ENCODE data around the gene TMEM138. TPM values are rescaled to one million over a fixed set of nuclear protein-coding genes. Genes with fewer than 3 reads are reported as not detected.

The TMEM138 gene
- 41.3 and 48.3 TPM in 2 replicates for total RNA-seq

DNA sequence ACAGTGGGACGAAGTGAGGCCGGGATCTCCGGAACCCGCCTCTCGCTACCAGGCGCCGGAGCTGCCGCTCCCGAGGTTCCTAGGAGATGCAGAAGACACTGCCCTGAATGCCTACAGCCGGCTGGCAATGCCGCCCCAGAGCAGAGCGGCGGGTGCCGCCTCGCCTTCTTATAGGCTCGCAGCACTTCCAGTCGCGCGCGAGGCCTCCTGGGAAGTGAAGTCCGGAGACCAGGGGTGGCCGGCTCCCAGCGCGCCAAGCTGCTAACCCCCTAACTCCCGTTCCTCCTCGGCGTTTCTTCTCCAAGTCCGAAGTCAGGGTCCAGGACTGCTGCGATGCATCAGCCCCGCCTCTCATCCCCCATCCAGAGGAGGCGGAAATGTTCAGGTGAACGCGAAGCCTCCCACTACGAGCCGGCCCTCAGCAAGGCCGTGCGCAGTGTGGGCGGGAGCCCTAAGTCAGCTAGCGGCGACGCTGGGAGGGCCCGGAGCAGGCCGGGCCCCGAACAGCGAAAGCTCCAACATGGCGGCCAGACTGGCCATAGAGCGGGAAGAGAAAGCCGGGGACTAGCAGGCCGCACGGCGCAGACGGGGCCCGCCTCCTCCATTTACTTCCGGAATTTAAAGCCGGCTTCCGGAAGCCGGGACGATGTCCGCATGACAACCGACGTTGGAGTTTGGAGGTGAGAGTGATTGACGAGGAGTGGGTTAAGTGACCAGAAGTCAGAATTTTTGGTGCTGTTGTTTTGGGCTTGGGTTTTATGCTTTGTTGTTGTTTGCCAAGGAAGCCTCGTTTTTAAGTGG lies at the start of gene TMEM138, which contains the start of gene CYB561A3:
Gene TMEM138, plus strand, starts transcription at position 634 of the 801 bp plus-strand sequence. CDS start 2,017 bp downstream, outside the sequence.
Gene CYB561A3, minus strand, starts transcription at position 142 of the 801 bp plus-strand sequence. CDS start 5,169 bp downstream, outside the sequence.
- H3K4me1 ChIP-seq (ENCODE audit: insufficient read depth, low read length): peaks cover 45% of the 10 kb centered on the region
- peak; percentile 97 for DNase-seq (ENCODE audit: insufficient read length, low spot score, missing footprints)
- H3K36me3 ChIP-seq (ENCODE audit: insufficient read depth, low read length): peaks cover 36% of the 10 kb centered on the region
- no peaks in the 10 kb centered on the region for H3K27me3 ChIP-seq (ENCODE audit: insufficient read depth, low read length)
- peak within 1 kb of the TSS; percentile 96 for H3K27ac ChIP-seq (ENCODE audit: low read depth, low read length)
- H3K4me3 ChIP-seq (ENCODE audit: insufficient read depth, low read length): peak within 1 kb of the TSS; percentile 84
- H3K9me3 ChIP-seq (ENCODE audit: low read depth, low read length): no peaks in the 10 kb centered on the region
- peaks cover 53% of the 10 kb centered on the region for H3K79me2 ChIP-seq (ENCODE audit: insufficient read depth, low read length)
- H2AFZ ChIP-seq (ENCODE audit: low read length): peak within 1 kb of the TSS; percentile 99
- TF ChIP-seq, protein P1, sequence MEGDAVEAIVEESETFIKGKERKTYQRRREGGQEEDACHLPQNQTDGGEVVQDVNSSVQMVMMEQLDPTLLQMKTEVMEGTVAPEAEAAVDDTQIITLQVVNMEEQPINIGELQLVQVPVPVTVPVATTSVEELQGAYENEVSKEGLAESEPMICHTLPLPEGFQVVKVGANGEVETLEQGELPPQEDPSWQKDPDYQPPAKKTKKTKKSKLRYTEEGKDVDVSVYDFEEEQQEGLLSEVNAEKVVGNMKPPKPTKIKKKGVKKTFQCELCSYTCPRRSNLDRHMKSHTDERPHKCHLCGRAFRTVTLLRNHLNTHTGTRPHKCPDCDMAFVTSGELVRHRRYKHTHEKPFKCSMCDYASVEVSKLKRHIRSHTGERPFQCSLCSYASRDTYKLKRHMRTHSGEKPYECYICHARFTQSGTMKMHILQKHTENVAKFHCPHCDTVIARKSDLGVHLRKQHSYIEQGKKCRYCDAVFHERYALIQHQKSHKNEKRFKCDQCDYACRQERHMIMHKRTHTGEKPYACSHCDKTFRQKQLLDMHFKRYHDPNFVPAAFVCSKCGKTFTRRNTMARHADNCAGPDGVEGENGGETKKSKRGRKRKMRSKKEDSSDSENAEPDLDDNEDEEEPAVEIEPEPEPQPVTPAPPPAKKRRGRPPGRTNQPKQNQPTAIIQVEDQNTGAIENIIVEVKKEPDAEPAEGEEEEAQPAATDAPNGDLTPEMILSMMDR (IDR thresholded peaks at IDR 0.05; ENCODE audit: extremely low read depth, low read depth, low read length): no peak
- peaks cover 3% of the 10 kb centered on the region for H4K20me1 ChIP-seq (ENCODE audit: insufficient read depth, low read length)
- peak within 1 kb of the TSS; percentile 99 for H3K4me2 ChIP-seq (ENCODE audit: insufficient read depth, low read length)

DNA sequence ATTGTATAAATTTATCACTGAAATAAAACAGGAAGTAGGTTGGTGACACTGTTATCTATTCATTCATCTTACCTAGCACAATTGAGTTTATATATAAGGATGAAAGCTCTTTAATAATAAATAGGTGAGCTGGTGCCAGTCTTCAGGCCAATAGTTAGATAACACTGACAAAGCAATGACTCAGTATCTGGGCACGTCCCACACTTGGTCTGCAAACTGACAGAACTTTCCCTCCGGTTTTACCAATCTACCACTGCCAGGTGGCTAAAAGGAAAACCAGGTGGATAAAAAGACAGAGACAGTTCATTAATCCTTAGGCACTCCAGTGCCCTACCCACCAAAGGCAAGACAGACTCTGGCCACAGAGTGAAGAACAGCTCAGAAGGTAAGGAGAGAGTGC lies 46.9 kb upstream of the TMEM138 start:
- Histone ChIP-seq H3K9me3 (ENCODE audit: low read depth, low read length) (no peaks in the 10 kb centered on the region), H3K4me1 (ENCODE audit: insufficient read depth, low read length) (peaks cover 3% of the 10 kb centered on the region), H4K20me1 (ENCODE audit: insufficient read depth, low read length) (peaks cover 18% of the 10 kb centered on the region), H3K27me3 (ENCODE audit: insufficient read depth, low read length) (no peaks in the 10 kb centered on the region), H3K36me3 (ENCODE audit: insufficient read depth, low read length) (peaks cover 91% of the 10 kb centered on the region), H2AFZ (ENCODE audit: low read length) (no peak overlapping the region), H3K4me2 (ENCODE audit: insufficient read depth, low read length) (no peak overlapping the region), H3K27ac (ENCODE audit: low read depth, low read length) (no peak overlapping the region), H3K4me3 (ENCODE audit: insufficient read depth, low read length) (no peak overlapping the region), H3K79me2 (ENCODE audit: insufficient read depth, low read length) (peaks cover 3% of the 10 kb centered on the region)
- no peak for DNase-seq (ENCODE audit: insufficient read length, low spot score, missing footprints)
- TF ChIP-seq, protein P1 (IDR thresholded peaks at IDR 0.05; ENCODE audit: extremely low read depth, low read depth, low read length): no peak

DNA sequence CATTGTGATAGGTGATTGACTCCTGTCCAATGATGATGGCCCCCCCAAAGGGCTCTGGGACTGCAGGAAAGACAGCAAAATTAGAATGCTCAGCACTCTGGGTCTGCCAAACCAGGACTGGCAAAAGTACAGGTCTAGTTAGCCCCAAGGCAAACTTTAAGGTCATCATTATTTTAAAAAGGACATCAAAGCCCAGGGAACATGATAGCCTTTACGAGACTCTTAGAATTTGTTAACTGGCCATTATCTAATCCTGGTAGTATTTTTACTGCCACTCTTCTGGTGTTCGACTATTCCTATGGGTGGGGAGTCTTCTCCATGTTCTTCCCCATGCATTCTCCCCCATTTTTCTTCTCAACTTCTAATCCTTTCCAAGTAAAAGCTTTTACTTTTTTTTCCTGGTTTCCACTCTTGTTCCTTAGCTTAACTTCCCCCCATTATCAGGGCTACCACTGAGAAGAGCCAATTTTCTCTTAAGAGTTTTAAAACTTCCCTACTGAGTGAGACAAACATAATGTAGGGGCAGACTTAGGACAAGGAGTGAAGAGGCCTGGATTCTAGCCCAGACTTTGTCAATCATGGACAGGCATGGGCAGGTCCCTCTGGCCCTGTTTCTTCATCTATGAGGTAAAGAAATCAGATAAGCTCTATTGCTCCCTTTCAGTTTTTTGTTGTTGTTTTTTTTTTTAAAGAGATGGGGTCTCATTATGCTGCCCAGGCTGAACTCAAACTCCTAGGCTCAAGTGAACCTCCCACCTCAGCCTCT lies 36.3 kb upstream of the TMEM138 start:
- TF ChIP-seq, protein P1 (IDR thresholded peaks at IDR 0.05; ENCODE audit: extremely low read depth, low read depth, low read length): no peak
- peaks cover 87% of the 10 kb centered on the region for H3K36me3 ChIP-seq (ENCODE audit: insufficient read depth, low read length)

More for the DNA sequence above, 36.3 kb upstream of the TMEM138 start:
- Histone ChIP-seq H4K20me1 (ENCODE audit: insufficient read depth, low read length) (peaks cover 41% of the 10 kb centered on the region), H2AFZ (ENCODE audit: low read length) (no peak overlapping the region), H3K27me3 (ENCODE audit: insufficient read depth, low read length) (no peaks in the 10 kb centered on the region), H3K4me2 (ENCODE audit: insufficient read depth, low read length) (no peak overlapping the region), H3K27ac (ENCODE audit: low read depth, low read length) (no peak overlapping the region), H3K9me3 (ENCODE audit: low read depth, low read length) (no peaks in the 10 kb centered on the region), H3K4me3 (ENCODE audit: insufficient read depth, low read length) (no peak overlapping the region), H3K79me2 (ENCODE audit: insufficient read depth, low read length) (peaks cover 65% of the 10 kb centered on the region), H3K4me1 (ENCODE audit: insufficient read depth, low read length) (peaks cover 11% of the 10 kb centered on the region)
- DNase-seq (ENCODE audit: insufficient read length, low spot score, missing footprints): peak; percentile 15
